Raji (cell line): Measurements from ENCODE around the gene SAMD4B.

ENCODE experiments used
- POLR2A ChIP-seq: IDR thresholded peaks from 2 replicates; pipeline ENCODE4 v1.6.1; 2011; ENCODE audit warnings: low read depth, low read length, control low read depth; ENCODE audit not compliant: insufficient read depth

Gene SAMD4B

GRCh38 chr19:39428283-39429112 lies 86.3 kb downstream of the SAMD4B start:
- no peak for TF ChIP-seq POLR2A

DNA sequence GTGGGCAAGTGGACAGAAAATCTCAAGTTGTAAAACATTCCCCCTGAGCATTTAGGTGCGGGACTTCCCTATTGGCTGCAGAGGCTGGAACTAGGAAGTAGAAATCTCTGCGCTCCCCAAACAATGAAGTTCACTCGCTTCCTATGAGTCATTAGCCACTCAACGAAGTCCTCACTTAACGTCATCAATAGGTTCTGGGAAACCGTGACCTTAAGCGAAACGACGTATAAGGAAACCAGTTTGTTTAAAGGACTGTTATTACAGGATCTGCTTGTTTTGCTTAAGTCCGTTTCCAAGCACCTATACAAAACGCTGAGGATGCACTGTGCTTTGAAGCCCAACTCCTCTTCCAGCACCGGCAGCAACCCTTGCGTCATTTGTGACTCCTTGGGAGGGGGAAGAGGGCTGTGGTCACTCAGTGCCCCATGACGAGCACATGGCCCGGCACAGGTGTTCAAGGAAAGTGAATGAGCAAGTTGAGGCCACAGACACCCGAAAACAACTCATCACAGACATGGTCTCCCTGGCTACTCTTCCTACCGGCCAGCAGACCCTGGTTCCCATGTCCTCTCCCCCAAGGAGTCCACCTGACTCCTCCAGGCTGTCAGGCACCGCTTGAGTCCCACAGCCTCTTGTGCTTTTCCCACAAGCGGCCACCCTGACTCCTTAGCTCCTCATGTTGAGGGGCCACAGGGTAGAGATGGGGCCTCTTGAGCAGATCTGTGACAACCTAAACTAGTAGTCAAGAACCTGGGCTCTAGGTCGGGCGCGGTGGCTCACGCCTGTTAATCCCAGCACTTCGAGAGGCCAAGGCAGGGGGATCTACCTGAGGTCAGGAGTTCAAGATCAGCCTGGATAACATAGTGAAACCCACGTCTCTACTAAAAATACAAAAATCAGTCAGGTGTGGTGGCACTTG lies 88.7 kb downstream of the SAMD4B start:
- peak; percentile 55; the same call in 1 of the 2 replicates for TF ChIP-seq POLR2A

DNA sequence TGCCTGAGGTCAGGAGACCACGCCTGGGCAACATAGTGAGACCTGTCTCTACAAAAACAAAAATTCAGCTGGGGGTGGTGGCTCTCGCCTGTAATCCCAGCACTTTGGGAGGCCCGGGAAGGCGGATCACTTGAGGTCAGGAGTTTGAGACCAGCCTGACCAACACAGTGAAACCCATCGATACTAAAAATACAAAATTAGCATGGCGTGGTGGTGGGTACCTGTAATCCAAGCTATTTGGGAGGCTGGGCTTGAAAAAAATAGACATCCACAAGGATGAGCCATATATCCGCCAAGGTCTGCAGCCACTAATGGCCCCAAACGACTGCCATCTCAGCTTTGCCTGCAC lies 90.4 kb downstream of the SAMD4B start:
- TF ChIP-seq POLR2A = no peak

DNA sequence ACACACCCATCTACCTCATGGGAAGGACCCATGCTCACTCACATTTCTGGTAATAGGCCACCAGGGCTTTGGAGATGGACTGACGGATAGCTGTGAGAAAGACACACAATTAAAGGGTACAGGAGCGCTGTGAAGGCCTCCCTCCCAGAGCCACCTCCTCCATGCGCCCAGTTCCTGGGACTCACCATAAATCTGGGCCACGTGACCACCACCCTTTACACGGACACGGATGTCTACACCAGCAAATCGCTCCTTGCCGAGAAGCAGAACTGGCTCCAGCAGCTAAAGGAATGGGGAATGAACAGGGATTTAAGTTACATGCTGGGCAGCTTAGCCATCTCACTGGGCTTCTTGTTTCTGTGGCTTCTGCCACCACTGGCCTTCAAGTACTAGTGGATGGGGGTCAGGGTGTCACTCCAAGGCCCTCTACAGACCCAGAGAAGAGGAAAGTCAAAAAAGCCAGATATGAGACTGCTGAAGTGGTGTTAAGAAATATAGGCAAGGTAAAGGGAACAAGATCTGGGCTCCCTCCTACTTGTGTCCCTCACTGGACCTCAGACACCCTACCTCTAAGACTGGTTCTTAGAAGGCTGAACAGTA lies 91.4 kb downstream of the SAMD4B start:
- no peak; the same call in 1 of the 2 replicates for TF ChIP-seq POLR2A

- TF ChIP-seq POLR2A = no peak
Observed at GRCh38 chr19:39434123-39435076, 92.2 kb downstream of the SAMD4B start.
